ENCODE data around the gene SUFU.

The SUFU gene

DNA sequence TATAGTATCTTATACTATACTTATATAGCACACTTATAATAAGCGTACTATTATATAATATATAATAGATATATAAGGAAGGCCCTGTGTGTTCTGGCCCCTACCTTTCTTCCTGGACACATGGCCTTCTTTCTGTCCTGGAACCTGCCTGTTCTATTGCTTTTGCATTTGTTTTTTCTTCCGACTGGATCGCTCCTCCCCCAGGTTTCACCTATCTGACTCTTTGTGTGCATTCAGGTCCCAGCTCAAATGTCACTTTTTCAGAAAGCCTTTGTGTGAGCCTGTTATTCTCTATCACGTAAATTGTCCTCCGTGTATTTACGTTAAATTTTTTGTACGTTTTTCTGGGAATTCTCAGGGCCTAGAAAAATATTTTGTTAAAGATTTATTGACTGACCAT is 137.6 kb downstream of the SUFU start:
- DNase-seq (ENCODE audit: low spot score), result no peak

DNA sequence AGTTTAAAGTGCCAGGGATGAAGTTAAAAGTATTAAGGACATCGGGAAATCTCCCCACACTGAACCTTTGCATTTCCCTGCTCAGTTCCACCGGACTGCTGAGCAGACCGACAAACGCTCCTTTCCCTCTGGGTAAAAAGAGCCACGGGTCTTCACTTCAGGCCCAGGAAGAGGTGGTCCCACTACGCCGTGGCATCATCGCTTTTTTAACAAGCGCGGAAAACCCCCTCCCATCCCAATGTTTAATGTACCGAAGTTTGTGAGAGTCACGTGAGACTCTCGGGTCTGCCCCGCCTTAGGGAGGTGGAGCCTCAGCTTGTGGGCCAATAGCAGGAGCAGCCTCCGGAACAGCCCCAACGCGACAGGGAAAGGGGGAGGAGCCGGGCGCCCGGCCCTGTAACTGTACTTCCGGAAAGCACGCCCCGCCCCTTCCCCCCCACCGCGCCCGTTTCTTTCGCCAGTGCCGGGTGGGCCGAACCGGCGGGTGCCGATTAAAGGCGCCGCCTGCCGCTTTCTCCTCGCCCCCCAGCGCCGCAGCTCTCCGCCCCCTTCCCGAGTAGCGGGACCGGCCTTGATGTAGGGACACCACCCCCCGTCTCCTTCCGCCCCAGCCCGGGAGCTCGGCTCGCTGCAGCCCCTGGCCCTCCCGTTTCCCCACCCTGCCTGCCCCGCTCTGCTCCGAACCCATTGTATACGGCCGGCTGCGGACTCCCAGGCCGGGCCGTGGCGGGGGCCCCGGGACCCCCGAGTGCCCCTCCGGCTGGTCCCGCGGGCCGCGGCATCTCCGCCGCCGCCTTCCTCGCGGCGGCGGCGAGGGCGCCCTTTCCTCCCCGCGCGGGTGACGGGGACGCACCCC is 138.3 kb downstream of the SUFU start:
- DNase-seq (ENCODE audit: low spot score), result peak; percentile 98

DNA sequence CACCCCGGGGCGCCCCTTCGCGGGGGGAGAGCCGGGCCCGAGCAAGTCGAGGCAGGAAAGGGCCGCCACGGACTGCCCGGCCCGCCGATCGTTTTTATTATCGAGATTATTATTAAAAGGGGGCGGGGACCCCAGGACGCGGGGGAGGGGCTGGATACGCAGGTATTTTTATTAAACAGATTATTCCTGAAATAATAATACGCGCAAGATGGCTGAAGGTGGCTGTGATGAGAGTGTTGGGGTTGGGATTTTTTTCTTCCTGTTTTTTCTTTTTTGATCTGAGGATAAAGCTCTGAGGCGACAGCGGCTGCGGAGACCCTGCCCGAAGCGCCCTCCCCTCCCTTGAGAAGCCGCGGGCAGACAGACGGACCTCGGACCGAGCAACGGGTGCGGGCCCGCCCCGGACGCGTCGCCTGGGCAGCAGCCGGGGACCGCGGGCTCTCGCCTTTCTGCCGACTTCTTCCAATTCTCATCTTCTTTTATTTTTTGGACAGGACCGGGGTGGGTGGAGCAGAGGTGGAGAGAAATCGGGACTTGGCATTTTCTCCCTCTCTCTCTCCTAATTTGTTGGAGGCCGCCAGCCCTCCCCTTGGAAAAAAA is 139.1 kb downstream of the SUFU start:
- peak; percentile 63 for DNase-seq (ENCODE audit: low spot score)

DNA sequence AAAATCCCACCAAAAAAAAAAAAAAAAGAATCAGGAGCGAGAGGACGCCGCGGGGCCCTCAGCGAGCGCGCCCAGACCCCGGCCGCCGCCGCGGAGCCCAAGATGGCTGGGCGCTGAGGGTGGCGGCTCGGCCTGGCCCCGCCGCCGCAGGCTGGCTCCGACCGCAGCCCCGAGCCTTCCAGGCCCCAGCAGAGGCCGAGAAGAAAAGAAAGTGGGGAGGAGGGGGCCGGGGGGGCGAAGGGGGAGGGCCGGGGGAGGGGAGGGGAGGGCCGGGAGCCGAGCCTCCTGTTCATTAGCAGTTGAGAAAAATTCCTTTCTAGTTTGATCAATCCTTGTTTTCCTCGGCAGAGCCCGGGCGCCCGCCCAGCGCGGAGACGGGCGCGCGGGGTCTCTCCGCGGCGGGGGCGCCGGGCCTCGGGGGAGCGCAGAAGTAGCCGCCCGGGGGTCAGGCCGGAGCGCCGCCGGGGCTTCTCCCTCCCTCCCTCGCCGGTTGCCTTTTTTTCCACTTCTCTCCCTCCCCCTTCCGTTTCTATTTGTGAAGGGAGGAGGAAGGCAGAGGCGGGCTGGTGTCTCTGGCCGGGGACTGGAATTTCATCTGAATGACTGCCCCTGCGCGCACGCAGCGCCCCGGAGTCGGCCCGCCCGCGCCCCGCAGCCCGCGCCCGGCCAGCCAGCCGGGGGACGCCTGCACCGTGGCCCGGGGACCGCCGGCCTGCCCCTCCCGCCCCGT is 139.7 kb downstream of the SUFU start:
- peak; percentile 81 for DNase-seq (ENCODE audit: low spot score)

DNA sequence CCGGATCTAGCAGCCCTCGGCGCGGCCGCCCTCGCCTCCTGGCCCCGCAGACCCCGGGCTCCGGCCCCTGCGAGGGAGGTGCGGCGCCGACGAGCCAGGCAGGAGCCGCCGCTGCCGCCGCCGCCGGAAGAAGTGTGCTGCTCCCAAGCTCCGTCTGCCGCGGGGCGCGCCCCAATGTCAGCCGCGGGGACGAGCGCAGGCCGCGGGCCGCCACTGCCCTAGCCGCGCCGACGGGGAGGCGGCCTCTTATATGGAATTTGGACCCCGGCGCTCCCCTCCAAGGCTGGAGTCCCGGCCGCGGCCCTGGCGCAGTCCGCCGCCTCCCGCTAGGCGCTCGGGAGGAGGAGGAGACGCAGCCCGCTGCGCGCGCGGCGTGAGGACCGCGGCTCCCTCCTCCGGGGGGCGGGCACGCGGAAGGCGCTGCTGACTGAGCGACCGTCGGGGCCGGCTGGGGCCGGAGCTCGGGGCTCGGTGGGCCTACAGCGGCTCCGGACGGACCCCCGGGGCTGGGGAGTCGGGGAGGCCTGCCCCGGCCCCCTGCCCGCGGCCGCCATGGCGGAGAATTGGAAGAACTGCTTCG is 140.4 kb downstream of the SUFU start, which contains the start of gene TRIM8:
TSS of gene TRIM8 (plus strand) at position 414 of the 580 bp plus-strand sequence. CDS start at position 553, 139 bp downstream.
- DNase-seq (ENCODE audit: low spot score), result peak; percentile 60

DNA sequence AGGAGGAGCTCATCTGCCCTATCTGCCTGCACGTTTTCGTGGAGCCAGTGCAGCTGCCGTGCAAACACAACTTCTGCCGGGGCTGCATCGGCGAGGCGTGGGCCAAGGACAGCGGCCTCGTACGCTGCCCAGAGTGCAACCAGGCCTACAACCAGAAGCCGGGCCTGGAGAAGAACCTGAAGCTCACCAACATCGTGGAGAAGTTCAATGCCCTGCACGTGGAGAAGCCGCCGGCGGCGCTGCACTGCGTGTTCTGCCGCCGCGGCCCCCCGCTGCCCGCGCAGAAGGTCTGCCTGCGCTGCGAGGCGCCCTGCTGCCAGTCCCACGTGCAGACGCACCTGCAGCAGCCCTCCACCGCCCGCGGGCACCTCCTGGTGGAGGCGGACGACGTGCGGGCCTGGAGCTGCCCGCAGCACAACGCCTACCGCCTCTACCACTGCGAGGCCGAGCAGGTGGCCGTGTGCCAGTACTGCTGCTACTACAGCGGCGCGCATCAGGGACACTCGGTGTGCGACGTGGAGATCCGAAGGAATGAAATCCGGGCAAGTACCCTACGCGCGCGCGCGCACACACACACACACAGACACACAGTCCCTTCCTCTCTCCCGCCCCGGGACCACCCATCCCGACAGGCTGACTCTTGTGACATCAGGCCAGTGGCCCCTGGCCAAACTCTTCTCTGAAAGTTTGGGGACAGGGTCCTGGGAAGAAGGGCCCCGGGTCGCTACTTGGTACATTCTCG is 141.0 kb downstream of the SUFU start:
- peak; percentile 82 for DNase-seq (ENCODE audit: low spot score)

DNA sequence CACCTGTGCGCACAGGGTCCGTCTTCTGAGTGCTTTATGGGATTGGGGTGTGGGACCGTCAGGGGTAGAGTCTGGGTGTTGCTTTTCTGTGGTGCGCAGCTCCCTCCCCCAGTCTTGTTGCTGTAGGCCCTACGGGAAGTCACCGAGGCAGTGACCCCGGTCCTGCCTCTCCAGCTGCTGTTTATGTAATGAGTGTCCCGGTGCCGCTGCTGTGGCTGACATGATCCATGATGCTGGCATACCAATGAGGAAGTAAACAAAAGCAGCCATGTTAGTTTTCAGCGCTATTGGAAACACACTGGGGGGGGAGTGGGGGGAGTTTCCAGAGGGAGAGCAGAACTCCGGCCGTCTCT is 141.6 kb downstream of the SUFU start:
- peak; percentile 91 for DNase-seq (ENCODE audit: low spot score)

DNA sequence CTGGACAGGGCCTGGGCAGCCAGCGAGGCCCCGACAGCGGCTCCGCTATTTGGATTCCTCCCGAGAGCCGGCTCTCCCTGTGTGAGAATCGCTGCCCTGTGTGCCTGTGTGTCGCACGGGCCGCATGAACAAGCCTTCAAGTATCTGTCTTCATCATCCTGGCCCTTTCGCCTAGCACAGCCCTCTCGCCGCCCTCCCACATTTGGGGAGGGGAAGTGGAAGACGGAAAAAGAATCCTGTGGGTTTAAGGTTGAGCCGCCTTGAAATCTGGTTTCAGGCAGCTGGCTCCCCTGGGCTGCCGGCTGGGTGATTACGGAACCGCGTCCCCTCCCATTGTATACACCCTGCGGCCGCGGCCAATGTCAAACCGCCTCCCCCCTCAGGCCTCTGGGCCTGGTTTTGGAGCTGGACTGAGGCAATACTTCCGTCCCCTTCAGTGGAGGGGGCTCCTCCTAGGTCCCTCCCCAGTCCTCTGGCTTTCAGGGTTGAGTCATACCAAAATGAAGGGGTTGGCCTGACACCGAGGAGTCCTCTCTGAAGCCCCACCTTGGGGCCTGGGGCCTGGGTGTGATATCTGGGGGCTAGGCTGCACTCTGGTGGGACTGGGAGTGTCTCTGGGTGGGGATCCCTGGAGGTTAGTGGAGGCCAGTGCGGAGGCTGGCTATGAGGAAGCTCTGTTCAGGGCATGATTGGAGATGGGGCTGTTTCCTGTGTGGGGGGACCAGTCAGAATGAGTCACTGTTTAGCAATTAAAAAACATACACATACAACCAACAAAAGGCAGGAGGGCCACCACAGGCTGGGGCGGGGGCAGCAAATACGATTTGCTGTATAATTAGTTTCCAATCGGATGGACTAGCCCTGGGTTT is 142.2 kb downstream of the SUFU start:
- peak; percentile 94 for DNase-seq (ENCODE audit: low spot score)

DNA sequence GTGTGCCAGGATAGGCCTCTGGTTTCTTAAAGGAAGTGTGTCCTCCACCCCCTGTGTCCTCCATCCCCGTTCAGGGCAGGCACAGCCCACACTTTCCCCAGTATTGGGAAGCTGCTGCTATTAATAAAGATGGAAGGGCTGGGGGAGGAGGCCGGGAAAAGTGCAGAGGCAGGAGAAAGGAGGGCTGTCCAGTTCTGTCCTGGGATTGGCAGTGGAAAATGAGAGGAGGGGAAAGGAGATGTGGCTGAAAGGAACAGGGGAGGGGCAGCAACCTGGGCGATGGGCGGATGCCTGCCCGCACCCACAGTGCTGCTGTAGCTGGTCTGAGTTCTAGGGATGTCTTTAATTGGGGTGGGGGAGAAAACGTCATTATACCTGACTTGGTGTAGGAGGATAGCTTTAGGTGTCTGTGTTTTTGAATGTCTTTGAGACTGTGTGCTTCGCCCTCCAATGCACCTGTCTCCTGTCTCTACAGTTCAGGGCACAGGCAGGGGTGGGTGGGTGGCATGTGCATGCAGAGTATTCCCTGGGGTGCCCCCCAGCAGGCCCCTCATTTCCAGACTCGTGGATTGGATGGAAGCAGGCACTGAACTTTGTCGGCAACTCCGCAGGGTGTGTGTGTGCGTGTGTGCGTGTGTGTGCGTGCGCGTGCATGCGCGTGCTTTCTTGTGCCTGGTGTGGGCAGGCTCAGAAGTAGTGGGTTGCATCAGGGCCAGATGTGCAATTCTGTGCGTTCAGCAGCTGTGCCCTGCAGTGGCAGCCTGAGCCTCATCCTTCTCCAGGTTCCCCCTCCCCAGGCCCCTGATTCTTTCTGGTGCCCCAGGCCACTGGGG is 143.1 kb downstream of the SUFU start:
- no peak for DNase-seq (ENCODE audit: low spot score)

DNA sequence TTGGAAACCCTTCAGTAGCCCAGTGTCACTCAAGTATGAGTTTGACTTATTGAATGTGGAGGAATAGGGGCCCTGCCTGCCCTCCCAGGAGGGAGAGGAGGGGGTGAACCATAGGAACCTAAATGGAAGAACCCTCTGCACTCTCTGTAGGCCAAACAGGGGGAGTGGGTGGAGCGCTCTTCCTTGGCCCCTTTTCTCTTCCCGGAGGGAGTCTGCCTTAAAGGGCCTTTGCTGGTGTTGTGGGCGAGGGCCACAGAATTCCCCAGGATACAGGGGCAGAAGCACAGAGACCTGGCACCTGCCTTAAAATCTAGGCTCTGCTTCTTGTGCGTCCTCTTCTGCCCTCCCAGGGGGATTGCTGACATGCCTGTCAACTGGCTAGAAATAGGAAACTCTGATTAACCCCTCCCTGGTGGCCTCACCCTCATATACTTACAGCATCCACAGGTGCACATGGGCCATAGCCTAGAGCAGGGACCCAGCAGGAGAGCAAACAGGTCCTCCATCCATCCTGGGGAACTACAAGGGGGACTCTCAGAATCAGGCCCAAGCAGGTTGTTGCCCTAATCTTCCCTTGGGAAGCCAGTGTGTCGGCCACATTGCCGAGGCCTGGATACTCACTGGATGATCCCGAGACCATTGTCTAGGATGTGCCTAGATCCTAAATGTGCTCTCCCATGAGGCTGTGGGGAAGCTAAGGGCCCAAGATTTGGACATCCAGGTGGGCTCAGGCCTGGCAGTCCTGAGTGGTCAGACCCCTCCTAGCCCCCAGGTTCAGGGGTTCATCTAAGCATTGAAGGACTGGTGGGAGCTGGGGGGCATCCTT is 143.9 kb downstream of the SUFU start:
- DNase-seq (ENCODE audit: low spot score), result no peak

DNA sequence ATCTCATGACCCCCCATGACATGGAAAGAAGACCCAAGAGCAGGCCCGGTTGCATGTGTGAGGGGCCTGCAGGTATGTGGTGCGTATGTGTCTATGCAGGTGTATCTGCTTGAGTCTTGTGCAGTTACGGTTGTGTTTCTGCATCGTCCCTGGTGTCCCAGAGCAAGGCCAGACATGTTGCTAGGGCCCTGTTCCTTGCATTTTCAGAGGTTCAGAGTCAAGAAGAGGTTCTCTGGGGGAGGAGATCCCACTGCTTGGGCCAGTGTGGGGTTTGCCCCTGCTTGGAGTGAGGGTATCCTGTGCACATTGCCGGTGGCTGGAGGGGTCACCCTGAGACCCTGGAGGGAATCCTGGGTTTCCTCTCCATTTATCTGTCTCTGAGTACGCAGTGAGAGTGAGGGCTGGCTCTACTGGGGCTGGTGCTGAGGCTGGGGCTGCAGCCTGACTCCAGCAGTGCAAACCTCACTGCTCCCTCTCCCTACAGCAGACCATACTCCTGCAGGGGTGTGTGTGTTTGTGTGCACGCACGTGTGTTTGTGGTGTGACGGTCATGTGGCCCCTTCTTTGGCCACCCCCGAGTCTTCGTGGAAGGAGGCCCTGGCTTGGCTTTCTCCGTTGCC is 144.6 kb downstream of the SUFU start:
- no peak for DNase-seq (ENCODE audit: low spot score)

DNA sequence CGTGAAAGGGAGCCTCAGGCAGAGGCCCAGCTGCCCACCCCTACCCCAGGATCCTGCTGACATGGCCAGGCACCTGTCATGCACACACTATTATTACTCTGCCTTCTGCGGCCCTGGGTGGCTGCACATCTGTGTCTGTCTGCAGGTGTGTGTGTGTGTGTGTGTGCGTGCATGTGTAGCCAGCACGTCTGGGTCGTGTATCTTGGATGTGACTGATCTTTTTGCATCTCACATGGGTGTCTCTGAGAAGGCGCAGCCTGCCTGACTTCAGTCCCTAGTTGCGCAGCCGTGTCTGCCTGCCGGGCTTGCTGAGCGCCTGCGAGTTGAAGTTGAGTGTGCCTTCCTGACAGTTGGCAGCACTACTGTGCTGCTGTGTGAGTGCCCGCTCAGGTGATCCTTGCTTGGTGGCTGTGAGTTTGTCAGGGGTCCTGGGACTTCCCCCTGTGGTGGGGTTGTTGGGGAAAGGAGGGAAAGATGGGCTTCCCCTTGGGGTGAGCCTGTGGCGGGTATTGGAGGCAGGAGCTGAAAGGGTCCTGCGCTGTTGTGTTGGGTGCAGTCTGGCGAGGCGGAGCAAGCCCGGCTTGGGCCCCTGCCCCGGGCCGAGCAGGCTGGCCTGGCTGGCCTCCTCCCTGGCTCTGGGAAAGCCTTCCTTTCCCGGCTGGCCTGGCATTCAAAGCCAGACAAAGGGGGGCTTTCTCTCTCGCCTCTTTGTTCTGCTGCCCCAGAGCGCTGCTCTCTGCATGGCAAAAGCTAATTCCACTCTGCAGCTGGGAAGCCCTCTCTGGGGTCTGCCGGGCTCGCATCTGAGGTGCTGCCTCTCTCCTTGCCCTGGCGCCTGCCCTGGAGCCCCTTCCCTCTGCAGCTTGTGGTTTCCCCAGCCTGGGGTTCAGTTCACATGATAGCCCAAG is 145.4 kb downstream of the SUFU start:
- DNase-seq (ENCODE audit: low spot score), result peak; percentile 34

DNA sequence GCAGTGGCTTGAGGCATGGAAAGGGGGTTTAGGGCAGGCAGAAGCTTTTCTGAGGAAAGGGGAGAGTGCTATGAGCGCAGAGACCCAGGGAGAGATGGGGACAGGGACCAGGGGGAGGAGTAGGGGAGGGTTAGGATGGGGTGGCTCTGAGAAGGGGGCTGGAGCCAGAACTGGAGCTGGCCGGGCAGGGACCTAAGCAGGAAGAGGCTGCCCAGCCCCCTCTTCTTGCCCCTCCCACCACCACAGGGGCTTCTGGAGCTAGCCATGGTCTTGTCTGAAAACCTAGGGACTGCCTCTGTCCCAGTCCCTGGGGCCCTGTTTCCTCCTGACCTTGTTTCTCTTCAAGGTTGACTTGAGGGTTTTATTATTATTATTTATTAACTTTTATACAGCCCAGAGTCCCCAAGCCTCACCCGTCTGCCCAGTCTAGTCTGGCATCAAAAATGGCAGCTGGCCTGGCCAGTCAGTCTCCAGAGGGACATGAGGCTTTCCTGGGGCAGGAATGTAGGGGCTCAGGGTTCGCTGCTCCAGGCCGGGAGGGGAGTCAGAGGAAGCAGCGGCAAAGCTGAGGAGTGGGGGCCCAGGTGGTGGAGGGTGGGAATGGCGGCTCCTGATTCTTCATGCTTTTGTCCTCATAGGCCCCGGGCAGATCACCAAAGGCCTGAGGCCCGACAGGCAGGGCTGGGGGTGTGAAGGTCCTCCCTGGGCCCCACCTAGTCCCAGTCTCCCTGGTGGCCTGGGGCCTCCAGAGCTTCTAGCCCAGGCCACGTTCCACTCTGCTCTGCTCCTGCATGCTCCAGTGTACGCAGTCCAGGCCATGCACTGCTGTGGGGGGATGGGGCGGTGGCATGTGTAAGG is 146.3 kb downstream of the SUFU start:
- DNase-seq (ENCODE audit: low spot score), result no peak

DNA sequence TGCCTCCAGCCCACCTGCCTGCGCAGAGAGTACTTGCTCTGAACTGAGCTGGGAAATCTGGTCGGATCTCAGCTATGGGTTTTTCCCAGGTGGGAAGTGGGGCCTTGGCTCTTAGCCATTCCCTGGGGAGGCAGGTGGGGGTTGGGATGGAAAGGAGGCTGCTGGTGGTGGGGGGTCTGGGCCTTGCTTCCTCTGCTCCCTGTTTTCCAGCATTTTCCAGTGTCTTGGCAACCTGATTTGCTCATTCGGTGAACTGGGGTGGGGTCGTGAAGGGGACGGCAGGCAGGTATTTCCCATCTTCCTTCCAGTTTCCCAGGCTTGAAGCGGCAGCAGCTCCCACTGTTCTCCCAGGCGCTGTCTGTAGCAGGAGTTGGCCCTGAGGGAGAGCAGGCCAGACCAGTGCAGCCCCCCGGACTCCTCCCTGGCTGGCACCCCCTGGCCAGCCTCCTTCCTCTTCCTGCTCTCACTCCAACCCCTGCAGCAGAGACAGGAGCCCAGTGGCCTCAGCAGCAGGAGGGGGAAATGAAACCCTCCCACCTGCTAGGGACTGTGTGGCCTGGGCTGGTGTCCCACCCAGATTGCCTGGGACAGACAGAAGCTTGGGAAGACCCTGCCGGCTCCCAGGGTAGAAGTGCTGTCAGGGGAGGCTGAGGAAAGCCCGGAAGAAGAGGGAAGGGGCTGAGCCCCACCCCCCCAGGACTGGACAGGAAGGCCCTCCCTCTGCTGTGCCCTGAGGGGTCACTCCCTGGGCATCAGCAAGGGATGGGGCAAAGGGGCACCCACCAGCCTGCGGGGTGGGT is 147.1 kb downstream of the SUFU start:
- no peak for DNase-seq (ENCODE audit: low spot score)

DNA sequence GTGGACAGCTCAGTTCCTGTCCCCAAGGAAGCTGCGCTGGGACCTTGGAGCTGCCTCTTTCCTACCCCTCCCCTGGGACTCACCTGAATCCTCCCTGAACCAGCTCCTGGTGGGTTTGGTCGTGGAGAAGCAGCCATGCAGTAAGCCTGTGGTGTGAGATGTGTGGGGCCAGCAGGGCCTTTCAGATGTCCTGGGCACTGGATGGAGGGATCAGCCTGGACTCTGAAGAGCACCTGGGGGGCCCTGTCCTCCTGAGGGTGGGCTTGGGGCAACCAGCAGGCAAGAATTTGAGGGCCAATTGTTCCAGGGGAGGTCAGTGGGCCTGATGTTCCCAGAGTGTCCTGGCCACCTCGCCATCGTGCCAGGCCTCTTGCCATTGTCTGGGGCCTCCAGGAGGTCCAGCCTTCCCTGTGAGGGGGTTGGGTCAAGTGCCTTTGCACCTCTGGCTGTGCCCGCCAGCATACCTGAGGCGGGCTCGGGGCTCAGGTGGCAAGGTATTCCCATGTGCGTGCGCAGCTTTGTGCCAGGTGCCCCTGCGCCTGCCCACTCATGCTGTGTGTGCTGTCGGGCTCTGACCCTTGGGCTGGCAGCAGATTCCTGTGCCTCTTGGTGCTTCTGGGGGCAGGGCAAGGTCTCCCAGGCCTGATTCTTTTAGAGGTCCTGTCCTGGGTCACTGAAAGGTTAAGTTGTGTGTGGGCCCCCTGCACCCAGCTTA is 147.8 kb downstream of the SUFU start:
- DNase-seq (ENCODE audit: low spot score), result no peak

All from kidney tubule cell (primary cell).